WTC11 (cell line): ENCODE results near the gene SYT7. TPM values are rescaled to one million over a fixed set of nuclear protein-coding genes. Genes with fewer than 3 reads are reported as not detected.

Experiments
- ATAC-seq: fragments of 200-7000 bp; cut with Tn5 transposase; 2 replicates; pipeline ENCODE4 v1.10.0; 2021; ENCODE audit warnings: mild to moderate bottlenecking, moderate library complexity
- CTCF ChIA-PET: fragments of 300-600 bp; sonication (Branson Sonifier 250); formaldehyde crosslinking; loops from one replicate; lab custom pipeline; 2021; ENCODE audit warnings: antibody characterized with exemption; lab: Charles Lee
- POLR2A ChIA-PET: fragments of 350-600 bp; sonication (Branson Sonifier 250); formaldehyde crosslinking; loops from one replicate; lab custom pipeline; 2021; ENCODE audit warnings: antibody characterized with exemption; lab: Charles Lee
- DNase-seq: peaks from one replicate; pipeline ENCODE4 v3.0.0; 2021; ENCODE audit warnings: low spot score
- H3K27ac Mint-ChIP-seq: 2 replicates; pipeline ENCODE4 v1.8.0; 2021; ENCODE audit warnings: mixed read lengths
- H3K27me3 Mint-ChIP-seq: 2 replicates; pipeline ENCODE4 v1.8.0; 2021; ENCODE audit warnings: low read depth, mild to moderate bottlenecking, moderate library complexity, mixed read lengths
- H3K36me3 Mint-ChIP-seq: 2 replicates; pipeline ENCODE4 v1.8.0; 2021; ENCODE audit warnings: mixed read lengths
- H3K4me1 Mint-ChIP-seq: 2 replicates; pipeline ENCODE4 v1.8.0; 2022; ENCODE audit warnings: mixed read lengths
- H3K4me3 Mint-ChIP-seq: 2 replicates; pipeline ENCODE4 v1.8.0; 2021; ENCODE audit warnings: mild to moderate bottlenecking, moderate library complexity, mixed read lengths
- H3K9me3 Mint-ChIP-seq: 2 replicates; pipeline ENCODE4 v1.8.0; 2021; ENCODE audit warnings: mixed read lengths
- AFF4 ChIP-seq: sonication (generic); formaldehyde crosslinking; IDR thresholded peaks from 2 replicates; pipeline ENCODE4 v1.8.1; 2023; ENCODE audit warnings: mild to moderate bottlenecking, missing genetic modification reagents, borderline replicate concordance
- AR ChIP-seq: fragments of 250-450 bp; sonication (Bioruptor Pico); IDR thresholded peaks from 2 replicates; pipeline ENCODE4 v1.9.0; 2021; ENCODE audit warnings: mild to moderate bottlenecking
- CBFB ChIP-seq: sonication (generic); formaldehyde crosslinking; IDR thresholded peaks from 2 replicates; pipeline ENCODE4 v1.8.1; 2022; ENCODE audit warnings: mild to moderate bottlenecking, low read depth, missing genetic modification reagents
- CREB1 ChIP-seq: sonication (generic); formaldehyde crosslinking; IDR thresholded peaks from 2 replicates; pipeline ENCODE4 v1.8.0; 2023; ENCODE audit warnings: mild to moderate bottlenecking, missing genetic modification reagents
- CTCF ChIP-seq: fragments of 200-600 bp; IDR thresholded peaks from 2 replicates; pipeline ENCODE4 v1.8.0; 2022; ENCODE audit warnings: antibody characterized with exemption
- E2F1 ChIP-seq: sonication (generic); formaldehyde crosslinking; IDR thresholded peaks from 2 replicates; pipeline ENCODE4 v1.8.0; 2022; ENCODE audit warnings: mild to moderate bottlenecking, missing genetic modification reagents
- E2F4 ChIP-seq: sonication (generic); formaldehyde crosslinking; IDR thresholded peaks from 2 replicates; pipeline ENCODE4 v1.8.1; 2022; ENCODE audit warnings: low read depth, mild to moderate bottlenecking, moderate library complexity, missing genetic modification reagents, borderline replicate concordance
- EMX1 ChIP-seq: fragments of 250-450 bp; sonication (Bioruptor Pico); IDR thresholded peaks from 2 replicates; pipeline ENCODE4 v1.8.0; 2021; ENCODE audit warnings: mild to moderate bottlenecking
- ERG ChIP-seq: fragments of 250-450 bp; sonication (Bioruptor Pico); IDR thresholded peaks from 2 replicates; pipeline ENCODE4 v1.8.0; 2021; ENCODE audit warnings: mild to moderate bottlenecking
- FOXJ3 ChIP-seq: sonication (generic); formaldehyde crosslinking; IDR thresholded peaks from 2 replicates; pipeline ENCODE4 v1.9.0; 2021; ENCODE audit warnings: missing genetic modification reagents, mild to moderate bottlenecking, borderline replicate concordance
- HMGA2 ChIP-seq: fragments of 250-450 bp; sonication (Bioruptor Pico); IDR thresholded peaks from 2 replicates; pipeline ENCODE4 v1.4.0; 2021; ENCODE audit warnings: mild to moderate bottlenecking, moderate library complexity
- HMGXB4 ChIP-seq: sonication (generic); formaldehyde crosslinking; IDR thresholded peaks from 2 replicates; pipeline ENCODE4 v1.8.1; 2023; ENCODE audit warnings: mild to moderate bottlenecking, moderate library complexity, missing genetic modification reagents
- NR2C2 ChIP-seq: sonication (generic); formaldehyde crosslinking; IDR thresholded peaks from 2 replicates; pipeline ENCODE4 v1.8.0; 2022; ENCODE audit warnings: mild to moderate bottlenecking, missing genetic modification reagents
- NR3C1 ChIP-seq: sonication (generic); formaldehyde crosslinking; conservative IDR thresholded peaks from 2 replicates; pipeline ENCODE4 v1.8.1; 2023; ENCODE audit warnings: low read depth, mild to moderate bottlenecking, missing genetic modification reagents
- TP53 ChIP-seq: sonication (generic); formaldehyde crosslinking; IDR thresholded peaks from 2 replicates; pipeline ENCODE4 v1.8.1; 2023; ENCODE audit warnings: mild to moderate bottlenecking, missing genetic modification reagents
- ZBTB21 ChIP-seq: sonication (generic); formaldehyde crosslinking; IDR thresholded peaks from 2 replicates; pipeline ENCODE4 v1.8.1; 2023; ENCODE audit warnings: mild to moderate bottlenecking, missing genetic modification reagents, borderline replicate concordance
- ZNF121 ChIP-seq: sonication (generic); formaldehyde crosslinking; IDR thresholded peaks from 2 replicates; pipeline ENCODE4 v1.8.0; 2023; ENCODE audit warnings: missing genetic modification reagents
- ZNF423 ChIP-seq: fragments of 250-450 bp; sonication (Bioruptor Pico); IDR thresholded peaks from 2 replicates; pipeline ENCODE4 v2.1.2; 2022; ENCODE audit warnings: mild to moderate bottlenecking, moderate library complexity
- total RNA-seq: library from RNA; stranded (reverse); gene quantifications from 3 replicates; pipeline ENCODE4 v1.2.3, GENCODE V29; 2021

SYT7 gene
- total RNA-seq, 1 experiment from 2014 or later = 12.5 TPM

GRCh38 chr11:61550665-61551227 lies 30.1 kb downstream of the SYT7 start (continued):
- TF ChIP-seq ZNF423 (CRISPR knock-in tag) = no peak
- TF ChIP-seq, all 79 proteins: peak for 0

GRCh38 chr11:61549662-61550568 lies 31.0 kb downstream of the SYT7 start:
- H3K27me3 Mint-ChIP-seq = peaks cover 9% of the 10 kb centered on the region
- POLR2A ChIA-PET = no interaction called here

More at GRCh38 chr11:61549662-61550568, 31.0 kb downstream of the SYT7 start:
- TF ChIP-seq CREB1 = no peak
- no peak for TF ChIP-seq NR3C1 (CRISPR knock-in tag)
- TF ChIP-seq NR2C2 = no peak
- no peak for TF ChIP-seq E2F1 (CRISPR knock-in tag)
- TF ChIP-seq HMGA2 (CRISPR knock-in tag) = no peak
- no peak for TF ChIP-seq ERG (CRISPR knock-in tag)
- TF ChIP-seq EMX1 (CRISPR knock-in tag) = no peak
- no peak for TF ChIP-seq AR (CRISPR knock-in tag)
- no peak for TF ChIP-seq CBFB (CRISPR knock-in tag)
- TF ChIP-seq FOXJ3 = no peak
- TF ChIP-seq ZBTB21 (CRISPR knock-in tag) = no peak
- TF ChIP-seq AFF4 = no peak
- no peak for TF ChIP-seq ZNF121 (CRISPR knock-in tag)
- TF ChIP-seq HMGXB4 (CRISPR knock-in tag) = no peak
- no peak for TF ChIP-seq TP53
- no peak for TF ChIP-seq CTCF
- TF ChIP-seq E2F4 (CRISPR knock-in tag) = no peak
- no peak overlapping the region for H3K4me3 Mint-ChIP-seq
- ATAC-seq (no peak), DNase-seq (no peak)
- H3K36me3 Mint-ChIP-seq = no peaks in the 10 kb centered on the region
- peaks cover 33% of the 10 kb centered on the region for H3K4me1 Mint-ChIP-seq
- CTCF ChIA-PET = interaction anchor here (11.4 kb wide), 1 partner anchor 20 kb away, joined by 174 read pairs; no protein-coding TSS in a partner anchor
- H3K9me3 Mint-ChIP-seq = no peaks in the 10 kb centered on the region
- no peak overlapping the region for H3K27ac Mint-ChIP-seq
